Ishikawa (cell line): ENCODE data around the gene PLPPR5.

Source experiments
- CEBPB ChIP-seq: IDR thresholded peaks from 2 replicates; pipeline ENCODE4 v1.6.1; 2012
- CREB1 ChIP-seq: IDR thresholded peaks from 2 replicates; pipeline ENCODE4 v1.6.1; 2012; ENCODE audit warnings: low read depth
- EGR1 ChIP-seq: IDR thresholded peaks from 2 replicates; pipeline ENCODE4 v1.6.1; 2012
- EP300 ChIP-seq: IDR thresholded peaks from 2 replicates; pipeline ENCODE4 v1.6.1; 2012; ENCODE audit warnings: borderline replicate concordance
- RAD21 ChIP-seq: IDR thresholded peaks from 2 replicates; pipeline ENCODE4 v1.6.1; 2012; ENCODE audit warnings: low read depth
- TAF1 ChIP-seq: IDR thresholded peaks from 2 replicates; pipeline ENCODE4 v1.6.1; 2012; ENCODE audit warnings: low read depth, mild to moderate bottlenecking
- TCF12 ChIP-seq: IDR thresholded peaks from 2 replicates; pipeline ENCODE4 v1.6.1; 2012; ENCODE audit warnings: low read depth
- YY1 ChIP-seq: IDR thresholded peaks from 2 replicates; pipeline ENCODE4 v1.6.1; 2012; ENCODE audit warnings: low read depth
- TF ChIP-seq, protein P1 (sequence below): IDR thresholded peaks from 2 replicates; pipeline ENCODE4 v1.6.1; 2012; ENCODE audit warnings: low read depth, mild to moderate bottlenecking
- TF ChIP-seq, protein P2 (sequence below): IDR thresholded peaks from 2 replicates; pipeline ENCODE4 v1.6.1; 2012
- TF ChIP-seq, protein P3 (sequence below): IDR thresholded peaks from 2 replicates; pipeline ENCODE4 v1.6.1; 2012

DNA sequence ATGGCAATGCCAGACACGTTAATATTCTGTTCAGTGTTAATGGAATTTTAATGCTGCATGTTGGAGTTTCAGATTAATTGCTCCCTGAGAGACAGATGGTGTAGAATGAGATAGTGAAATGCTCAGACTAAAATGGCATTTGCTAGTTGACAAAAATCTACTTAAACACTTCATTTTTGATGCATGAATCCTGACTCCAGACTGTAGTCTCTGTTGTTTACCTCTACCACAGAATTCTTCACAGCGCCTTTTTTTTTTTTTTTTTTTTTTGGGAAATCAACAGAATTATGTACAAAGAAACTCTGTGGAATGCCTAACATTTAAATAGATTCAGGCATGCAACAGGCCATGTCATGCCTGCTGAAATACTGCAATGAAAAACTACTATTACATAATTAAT lies 111.3 kb downstream of the PLPPR5 start:
- TF ChIP-seq EP300 (no peak), YY1 (no peak), CREB1 (no peak), TAF1 (no peak), TCF12 (no peak), EGR1 (no peak), CEBPB (no peak), RAD21 (no peak)
- TF ChIP-seq, protein P1, sequence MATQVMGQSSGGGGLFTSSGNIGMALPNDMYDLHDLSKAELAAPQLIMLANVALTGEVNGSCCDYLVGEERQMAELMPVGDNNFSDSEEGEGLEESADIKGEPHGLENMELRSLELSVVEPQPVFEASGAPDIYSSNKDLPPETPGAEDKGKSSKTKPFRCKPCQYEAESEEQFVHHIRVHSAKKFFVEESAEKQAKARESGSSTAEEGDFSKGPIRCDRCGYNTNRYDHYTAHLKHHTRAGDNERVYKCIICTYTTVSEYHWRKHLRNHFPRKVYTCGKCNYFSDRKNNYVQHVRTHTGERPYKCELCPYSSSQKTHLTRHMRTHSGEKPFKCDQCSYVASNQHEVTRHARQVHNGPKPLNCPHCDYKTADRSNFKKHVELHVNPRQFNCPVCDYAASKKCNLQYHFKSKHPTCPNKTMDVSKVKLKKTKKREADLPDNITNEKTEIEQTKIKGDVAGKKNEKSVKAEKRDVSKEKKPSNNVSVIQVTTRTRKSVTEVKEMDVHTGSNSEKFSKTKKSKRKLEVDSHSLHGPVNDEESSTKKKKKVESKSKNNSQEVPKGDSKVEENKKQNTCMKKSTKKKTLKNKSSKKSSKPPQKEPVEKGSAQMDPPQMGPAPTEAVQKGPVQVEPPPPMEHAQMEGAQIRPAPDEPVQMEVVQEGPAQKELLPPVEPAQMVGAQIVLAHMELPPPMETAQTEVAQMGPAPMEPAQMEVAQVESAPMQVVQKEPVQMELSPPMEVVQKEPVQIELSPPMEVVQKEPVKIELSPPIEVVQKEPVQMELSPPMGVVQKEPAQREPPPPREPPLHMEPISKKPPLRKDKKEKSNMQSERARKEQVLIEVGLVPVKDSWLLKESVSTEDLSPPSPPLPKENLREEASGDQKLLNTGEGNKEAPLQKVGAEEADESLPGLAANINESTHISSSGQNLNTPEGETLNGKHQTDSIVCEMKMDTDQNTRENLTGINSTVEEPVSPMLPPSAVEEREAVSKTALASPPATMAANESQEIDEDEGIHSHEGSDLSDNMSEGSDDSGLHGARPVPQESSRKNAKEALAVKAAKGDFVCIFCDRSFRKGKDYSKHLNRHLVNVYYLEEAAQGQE, result no peak
- TF ChIP-seq, protein P2, sequence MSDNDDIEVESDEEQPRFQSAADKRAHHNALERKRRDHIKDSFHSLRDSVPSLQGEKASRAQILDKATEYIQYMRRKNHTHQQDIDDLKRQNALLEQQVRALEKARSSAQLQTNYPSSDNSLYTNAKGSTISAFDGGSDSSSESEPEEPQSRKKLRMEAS, result no peak
- TF ChIP-seq, protein P3, sequence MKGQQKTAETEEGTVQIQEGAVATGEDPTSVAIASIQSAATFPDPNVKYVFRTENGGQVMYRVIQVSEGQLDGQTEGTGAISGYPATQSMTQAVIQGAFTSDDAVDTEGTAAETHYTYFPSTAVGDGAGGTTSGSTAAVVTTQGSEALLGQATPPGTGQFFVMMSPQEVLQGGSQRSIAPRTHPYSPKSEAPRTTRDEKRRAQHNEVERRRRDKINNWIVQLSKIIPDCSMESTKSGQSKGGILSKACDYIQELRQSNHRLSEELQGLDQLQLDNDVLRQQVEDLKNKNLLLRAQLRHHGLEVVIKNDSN, result no peak
